ENCODE results near the gene RPL41. TPM values are rescaled to one million over a fixed set of nuclear protein-coding genes. Genes with fewer than 3 reads are reported as not detected.
"Not testable (repeated sequence)": the region's sequence is repeated elsewhere in the genome, so short reads cannot be mapped to it uniquely, and the experiment has no call there.

Gene RPL41
- total and polyA plus RNA-seq, 2 donors = 2,071 to 5,547 TPM

- Histone ChIP-seq H3K36me3 (ENCODE audit: insufficient read depth) (peaks cover 16% of the 10 kb centered on the region), H3K4me1 (ENCODE audit: insufficient read depth) (no peaks in the 10 kb centered on the region), H3K4me3 (ENCODE audit: low read depth, low read length) (no peak overlapping the region), H3K27ac (ENCODE audit: low read depth) (no peak overlapping the region)
- WGBS = 89% methylated on average over 5 of the region's 5 CpGs
- DNase-seq (ENCODE audit: extremely low spot score) = no peak
Measured at GRCh38 chr12:56110571-56110970, 5.9 kb upstream of the RPL41 start.

GRCh38 chr12:56114084-56114483, 2.3 kb upstream of the RPL41 start:
- 90% methylated on average over 1 of the region's 1 CpG for WGBS
- no peak overlapping the region for H3K27ac ChIP-seq (ENCODE audit: low read depth)
- no peak for DNase-seq (ENCODE audit: extremely low spot score)
- H3K4me3 ChIP-seq (ENCODE audit: low read depth, low read length) = no peak overlapping the region
- H3K4me1 ChIP-seq (ENCODE audit: insufficient read depth) = no peaks in the 10 kb centered on the region
- H3K36me3 ChIP-seq (ENCODE audit: insufficient read depth) = peaks cover 13% of the 10 kb centered on the region

- whole genome bisulfite sequencing = 33% methylated on average over 10 of the region's 10 CpGs
- H3K4me3 ChIP-seq (ENCODE audit: low read depth, low read length) = peak overlapping the region; percentile 44
- no peak overlapping the region for H3K27ac ChIP-seq (ENCODE audit: low read depth)
- H3K4me1 ChIP-seq (ENCODE audit: insufficient read depth) = no peaks in the 10 kb centered on the region
- DNase-seq (ENCODE audit: extremely low spot score) = no peak
- peaks cover 8% of the 10 kb centered on the region for H3K36me3 ChIP-seq (ENCODE audit: insufficient read depth)
Measured at GRCh38 chr12:56115329-56115728, 1.1 kb upstream of the RPL41 start.

GRCh38 chr12:56117082-56117706, 761 bp downstream of the RPL41 start:
- H3K4me1 ChIP-seq (ENCODE audit: insufficient read depth); DNase-seq (ENCODE audit: extremely low spot score); H3K36me3 ChIP-seq (ENCODE audit: insufficient read depth): not testable (repeated sequence)
- Histone ChIP-seq H3K27ac (ENCODE audit: low read depth) (peak overlapping the region; percentile 98), H3K4me3 (ENCODE audit: low read depth, low read length) (peak overlapping the region; percentile 44)
- WGBS = under 1% methylated on average over 12 of the region's 16 CpGs

GRCh38 chr12:56117778-56118687, 1.6 kb downstream of the RPL41 start, which contains the start of gene ZC3H10:
TSS of gene ZC3H10 (plus strand) at chr12:56118266. CDS start at chr12:56120563, 2,297 bp downstream.
- Histone ChIP-seq H3K4me1 (ENCODE audit: insufficient read depth) (no peaks in the 10 kb centered on the region), H3K27ac (ENCODE audit: low read depth) (peak within 1 kb of the TSS; percentile 98), H3K4me3 (ENCODE audit: low read depth, low read length) (peak within 1 kb of the TSS; percentile 44), H3K36me3 (ENCODE audit: insufficient read depth) (peaks cover 3% of the 10 kb centered on the region)
- under 1% methylated on average over 61 of the region's 61 CpGs for WGBS
- peak; percentile 96 for DNase-seq (ENCODE audit: extremely low spot score)

- Histone ChIP-seq H3K27ac (ENCODE audit: low read depth) (peak overlapping the region; percentile 66), H3K4me1 (ENCODE audit: insufficient read depth) (no peaks in the 10 kb centered on the region)
- WGBS = 9% methylated on average over 13 of the region's 13 CpGs
Measured at GRCh38 chr12:56118688-56119357, 2.4 kb downstream of the RPL41 start.

GRCh38 chr12:56119361-56119796, 2.9 kb downstream of the RPL41 start:
- no peak overlapping the region for H3K4me3 ChIP-seq (ENCODE audit: low read depth, low read length)
- no peaks in the 10 kb centered on the region for H3K4me1 ChIP-seq (ENCODE audit: insufficient read depth)
- DNase-seq (ENCODE audit: extremely low spot score) = peak; percentile 82
- WGBS = under 1% methylated on average over 2 of the region's 2 CpGs
- H3K36me3 ChIP-seq (ENCODE audit: insufficient read depth) = no peaks in the 10 kb centered on the region
- no peak overlapping the region for H3K27ac ChIP-seq (ENCODE audit: low read depth)

More at GRCh38 chr12:56118688-56119357, 2.4 kb downstream of the RPL41 start:
- H3K4me3 ChIP-seq (ENCODE audit: low read depth, low read length) = peak overlapping the region; percentile 42
- DNase-seq (ENCODE audit: extremely low spot score) = no peak
- H3K36me3 ChIP-seq (ENCODE audit: insufficient read depth) = no peaks in the 10 kb centered on the region

- no peak for DNase-seq (ENCODE audit: extremely low spot score)
- Histone ChIP-seq H3K36me3 (ENCODE audit: insufficient read depth) (no peaks in the 10 kb centered on the region), H3K27ac (ENCODE audit: low read depth) (no peak overlapping the region), H3K4me1 (ENCODE audit: insufficient read depth) (no peaks in the 10 kb centered on the region), H3K4me3 (ENCODE audit: low read depth, low read length) (no peak overlapping the region)
- WGBS = 87% methylated on average over 17 of the region's 17 CpGs
Measured at GRCh38 chr12:56120158-56120846, 3.9 kb downstream of the RPL41 start.

- WGBS = 91% methylated on average over 11 of the region's 11 CpGs
- no peak for DNase-seq (ENCODE audit: extremely low spot score)
- no peak overlapping the region for H3K27ac ChIP-seq (ENCODE audit: low read depth)
Measured at GRCh38 chr12:56121204-56121870, 4.9 kb downstream of the RPL41 start.

GRCh38 chr12:56122637-56123036, 6.2 kb downstream of the RPL41 start:
- Histone ChIP-seq H3K4me3 (ENCODE audit: low read depth, low read length) (no peak overlapping the region), H3K4me1 (ENCODE audit: insufficient read depth) (no peaks in the 10 kb centered on the region), H3K36me3 (ENCODE audit: insufficient read depth) (no peaks in the 10 kb centered on the region), H3K27ac (ENCODE audit: low read depth) (no peak overlapping the region)
- DNase-seq (ENCODE audit: extremely low spot score) = no peak
- WGBS = 74% methylated on average over 2 of the region's 2 CpGs

More at GRCh38 chr12:56121204-56121870, 4.9 kb downstream of the RPL41 start:
- H3K4me3 ChIP-seq (ENCODE audit: low read depth, low read length) = no peak overlapping the region
- no peaks in the 10 kb centered on the region for H3K36me3 ChIP-seq (ENCODE audit: insufficient read depth)
- H3K4me1 ChIP-seq (ENCODE audit: insufficient read depth) = no peaks in the 10 kb centered on the region

- no peaks in the 10 kb centered on the region for H3K4me1 ChIP-seq (ENCODE audit: insufficient read depth)
Measured at GRCh38 chr12:56124133-56124532, 7.7 kb downstream of the RPL41 start.

GRCh38 chr12:56126732-56127239, 10.4 kb downstream of the RPL41 start:
- peaks cover 4% of the 10 kb centered on the region for H3K36me3 ChIP-seq (ENCODE audit: insufficient read depth)
- no peak for DNase-seq (ENCODE audit: extremely low spot score)
- 54% methylated on average over 3 of the region's 3 CpGs for WGBS
- H3K4me3 ChIP-seq (ENCODE audit: low read depth, low read length) = no peak overlapping the region
- no peaks in the 10 kb centered on the region for H3K4me1 ChIP-seq (ENCODE audit: insufficient read depth)
- H3K27ac ChIP-seq (ENCODE audit: low read depth) = peak overlapping the region; percentile 69

More at GRCh38 chr12:56124133-56124532, 7.7 kb downstream of the RPL41 start:
- WGBS = 83% methylated on average over 4 of the region's 4 CpGs
- no peak overlapping the region for H3K4me3 ChIP-seq (ENCODE audit: low read depth, low read length)
- no peaks in the 10 kb centered on the region for H3K36me3 ChIP-seq (ENCODE audit: insufficient read depth)
- DNase-seq (ENCODE audit: extremely low spot score) = no peak
- no peak overlapping the region for H3K27ac ChIP-seq (ENCODE audit: low read depth)
